Heart left ventricle (tissue), 16 donors: ENCODE measurements around the gene MLST8. TPM values are rescaled to one million over a fixed set of nuclear protein-coding genes. Genes with fewer than 3 reads are reported as not detected.

Source experiments
- ATAC-seq, 4 donors: fragments of 200-7000 bp; cut with Tn5 transposase; one replicate each; pipeline ENCODE4 v1.9.1; 2020 to 2022; ENCODE audit warnings: moderate library complexity in 4 of 4, mild to moderate bottlenecking in 3 of 4, moderate number of reproducible peaks in 1 of 4
- DNase-seq, 5 donors: peaks; one replicate each; pipeline ENCODE4 v3.0.0-alpha.2; 2020
- H3K27ac ChIP-seq, 12 donors: fragments of 200-600 bp; sonication (generic) in 4 of 12; one replicate each; pipeline versions ENCODE4 v1.5.0 to v1.8.0; 2016 to 2022; ENCODE audit warnings: mild to moderate bottlenecking in 2 of 12
- H3K27me3 ChIP-seq, 9 donors: fragments of 200-600 bp; sonication (generic) in 2 of 9; one replicate each; pipeline versions ENCODE4 v1.5.1 to v1.8.0; 2016 to 2022; ENCODE audit warnings: mild to moderate bottlenecking in 3 of 9
- H3K36me3 ChIP-seq, 9 donors: fragments of 200-600 bp; sonication (generic) in 2 of 9; one replicate each; pipeline versions ENCODE4 v1.5.0 to v1.8.0; 2018 to 2022; ENCODE audit warnings: mild to moderate bottlenecking in 2 of 9
- H3K4me1 ChIP-seq, 12 donors: fragments of 200-600 bp; sonication (generic) in 4 of 12; one replicate each; pipeline versions ENCODE4 v1.5.0 to v1.8.0; 2016 to 2022; ENCODE audit warnings: mild to moderate bottlenecking in 3 of 12
- H3K4me3 ChIP-seq, 12 donors: fragments of 200-600 bp; sonication (generic) in 4 of 12; one replicate each; pipeline versions ENCODE4 v1.5.0 to v1.8.0; 2017 to 2022; ENCODE audit warnings: mild to moderate bottlenecking in 9 of 12, moderate library complexity in 4 of 12
- H3K9me3 ChIP-seq, 12 donors: fragments of 200-600 bp; sonication (generic) in 4 of 12; one replicate each; pipeline versions ENCODE4 v1.5.0 to v1.8.0; 2016 to 2022; ENCODE audit warnings: mild to moderate bottlenecking in 1 of 12
- CTCF ChIP-seq, 12 donors: fragments of 200-600 bp; sonication (generic) in 4 of 12; IDR thresholded peaks; one replicate each; pipeline versions ENCODE4 v1.5.0 to v1.8.0; 2018 to 2022; ENCODE audit warnings: antibody characterized with exemption in 12 of 12, mild to moderate bottlenecking in 5 of 12
- POLR2A ChIP-seq, 2 donors: fragments of 450-650 bp; IDR thresholded peaks; one replicate each; pipeline ENCODE4 v1.6.1; 2017; ENCODE audit warnings: antibody characterized with exemption in 2 of 2, mild to moderate bottlenecking in 2 of 2, moderate library complexity in 2 of 2
- WGBS, 4 donors: extraction: QIAGEN DNeasy Blood & Tissue Kit in 2 of 4; methylation state at CpG; one replicate each; pipeline versions ENCODE4 v1.1.5 to v1.1.7; 2013 to 2018; 5-methylcytosine and 5-hydroxymethylcytosine counted together
- intact Hi-C, 10 donors: fragments of 100-400 bp; cut with DNase I; formaldehyde crosslinking; loops; one replicate each; pipeline versions ENCODE4 v1.11.1 to v1.14.2; 2022
- polyA plus RNA-seq, 2 donors: library from polyadenylated mRNA; stranded (reverse); fragments of 200-250 nt; gene quantifications; one replicate each; pipeline ENCODE4 v1.2.3, GENCODE V29; 2013
- total RNA-seq, 9 donors: library from RNA; depleted of rRNA in 2 of 9; stranded (reverse); fragments of >200 nt in 2 of 9; fragmentation: NEBNext Ultra II Directional in 3 of 9; extraction: Animal tissue kit (Norgen Biotek cat#: 25700) in 3 of 9; gene quantifications; one replicate each; pipeline versions ENCODE4 v1.1.0 to v1.2.4, GENCODE V29; 2016 to 2023
- donor health status: ischemic (EF 13 %, LVEDD 7.1; RV severe dilation, severe dysfunction).
- donor health status: healthy with polysubstance abuse.
- donor health status: DM: no; HTN: yes; CAD: no.
- donor health status: DM: no; HTN: no; CAD: no.
- donor health status: ischemic (EF 25% LVEDD 6.9; RV normal size, moderate dysfunction).
- donor health status: ischemic (EF 25% LVEDD 5.7; RV mildly dilated, moderate dysfunction).
- donor health status: healthy.
- donor health status: DM: yes; HTN: yes; CAD: no.
- donor health status: ischemic (EF 35%, LVEDD 5.7; RV mildly dilated, moderate dysfunction).
- donor health status: nonischemic (EF 11% LVEDD 7.7; RV severe dilation, severe dysfunction).
- donor health status: DM: yes; HTN: yes; CAD: no.
- donor health status: PGD.
- donor health status: ischemic (EF 29% LVEDD 5.4; RV normal size, mild dysfunction).
- donor health status: nonischemic (EF 23%, LVEDD 6.1; RV moderate dilation, normal function).

Gene MLST8
- total and polyA plus RNA-seq, 11 donors: 19.8 to 49.0 (median 23.5) TPM

GRCh38 chr16:2157480-2158261, 47.6 kb upstream of the MLST8 start:
- Histone ChIP-seq H3K27me3 (no peaks in the 10 kb centered on the region), H3K36me3 (peaks cover 0 to 9% (median 0%) of the 10 kb centered on the region in 9 donors), H3K9me3 (no peaks in the 10 kb centered on the region), H3K27ac (peak overlapping the region in 1 of 12 donors; percentile 90), H3K4me3 (peak overlapping the region in 1 of 12 donors; percentile 12), H3K4me1 (peaks cover 15 to 80% (median 51%) of the 10 kb centered on the region in 12 donors)
- ATAC-seq: no peak
- intact Hi-C loops: loop anchor here in 5 of 10 donors (5.0 to 10.0 kb wide), 7 partner anchors 45 to 153 kb away; partner anchors contain the start of genes ECI1 (in 2 of the 5), BRICD5 (in 1 of the 5), MLST8 (in 1 of the 5) and PGP (in 1 of the 5)
- DNase-seq: no peak
- WGBS, 4 donors: 79 to 88% (median 86%) methylated on average over 24 to 27 of the region's 27 CpGs
- TF ChIP-seq CTCF (IDR thresholded peaks at IDR 0.05) (no peak), POLR2A (IDR thresholded peaks at IDR 0.05) (no peak)

GRCh38 chr16:2158262-2158638, 47.0 kb upstream of the MLST8 start:
- Histone ChIP-seq H3K27ac (peak overlapping the region in 1 of 12 donors; percentile 90), H3K9me3 (no peaks in the 10 kb centered on the region), H3K27me3 (no peaks in the 10 kb centered on the region), H3K36me3 (peaks cover 0 to 9% (median 0%) of the 10 kb centered on the region in 9 donors), H3K4me1 (peaks cover 15 to 75% (median 45%) of the 10 kb centered on the region in 12 donors), H3K4me3 (no peak overlapping the region)
- intact Hi-C loops: loop anchor here in 5 of 10 donors (5.0 to 10.0 kb wide), 7 partner anchors 44 to 153 kb away; partner anchors contain the start of genes ECI1 (in 2 of the 5), BRICD5 (in 1 of the 5), MLST8 (in 1 of the 5) and PGP (in 1 of the 5)
- ATAC-seq: no peak
- no peak for TF ChIP-seq POLR2A (IDR thresholded peaks at IDR 0.05)
- TF ChIP-seq CTCF (IDR thresholded peaks at IDR 0.05): no peak
- 81 to 93% (median 89%) methylated on average over 15 of the region's 15 CpGs for WGBS, 4 donors
- no peak for DNase-seq

GRCh38 chr16:2159175-2159838, 45.9 kb upstream of the MLST8 start:
- H3K4me3 ChIP-seq: peak overlapping the region in 4 of 12 donors; percentile 15 to 35 (median 26)
- no peak for DNase-seq
- H3K36me3 ChIP-seq: no peaks in the 10 kb centered on the region
- H3K9me3 ChIP-seq: no peaks in the 10 kb centered on the region
- H3K27me3 ChIP-seq: no peaks in the 10 kb centered on the region
- WGBS, 4 donors: 67 to 80% (median 69%) methylated on average over 18 to 24 of the region's 24 CpGs
- intact Hi-C loops: loop anchor here in 5 of 10 donors (5.0 to 10.0 kb wide), 7 partner anchors 43 to 155 kb away; partner anchors contain the start of genes ECI1 (in 2 of the 5), BRICD5 (in 1 of the 5), MLST8 (in 1 of the 5) and PGP (in 1 of the 5)
- peaks cover 10 to 64% (median 36%) of the 10 kb centered on the region in 12 donors for H3K4me1 ChIP-seq
- peak overlapping the region in 6 of 12 donors; percentile 26 to 90 (median 38) for H3K27ac ChIP-seq
- TF ChIP-seq CTCF (IDR thresholded peaks at IDR 0.05) (no peak), POLR2A (IDR thresholded peaks at IDR 0.05) (no peak)
- ATAC-seq: no peak
